ENCODE data around the gene SOX18. TPM values are rescaled to one million over a fixed set of nuclear protein-coding genes. Genes with fewer than 3 reads are reported as not detected.

SOX18 gene
- total and polyA plus RNA-seq, 8 donors, result 0.58 to 26.6 (median 8.7) TPM

DNA sequence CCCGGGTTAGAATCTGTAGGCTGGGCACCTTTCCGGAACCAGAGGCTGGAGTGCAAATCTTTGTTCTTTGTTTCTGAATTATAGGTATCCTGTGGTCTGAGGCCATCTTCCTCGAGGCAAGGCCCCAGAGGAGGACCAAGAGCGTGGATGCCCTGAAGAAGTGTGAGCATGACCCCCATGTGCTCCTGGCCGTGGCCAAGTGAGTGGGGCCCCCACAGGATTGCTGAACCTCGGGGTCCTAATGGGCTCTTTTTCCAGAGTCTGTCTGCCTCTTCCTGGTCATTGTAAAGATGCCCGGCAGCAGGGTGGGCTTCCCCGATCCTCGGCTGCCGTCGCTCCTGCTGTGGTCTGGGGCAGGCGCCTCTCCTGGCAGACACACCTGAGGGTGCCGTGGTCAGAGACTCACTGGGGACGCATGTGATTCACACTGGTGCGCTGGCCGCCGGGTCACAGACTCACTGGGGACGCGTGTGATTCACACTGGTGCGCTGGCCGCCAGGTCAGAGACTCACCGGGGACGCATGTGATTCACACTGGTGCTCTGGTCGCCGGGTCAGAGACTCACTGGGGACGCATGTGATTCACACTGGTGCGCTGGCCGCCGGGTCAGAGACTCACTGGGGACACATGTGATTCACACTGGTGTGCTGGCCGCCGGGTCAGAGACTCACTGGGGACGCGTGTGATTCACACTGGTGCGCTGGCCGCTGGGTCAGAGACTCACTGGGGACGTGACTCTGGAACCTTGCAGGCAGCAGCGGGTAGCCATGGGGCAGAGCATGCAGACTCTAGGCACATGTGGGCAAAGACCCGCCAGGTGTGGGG, 19.9 kb downstream of the SOX18 start:
- no peaks in the 10 kb centered on the region for H3K27me3 ChIP-seq
- H3K36me3 ChIP-seq, result peaks cover 74 to 100% (median 99%) of the 10 kb centered on the region in 4 donors
- WGBS, 5 donors, result 90 to 96% (median 94%) methylated on average over 30 to 38 of the region's 38 CpGs
- no peak overlapping the region for H3K27ac ChIP-seq
- peaks cover 0 to 38% (median 13%) of the 10 kb centered on the region in 4 donors for H3K4me1 ChIP-seq
- H3K4me3 ChIP-seq, result no peak overlapping the region
- TF ChIP-seq CTCF (IDR thresholded peaks at IDR 0.05) (no peak), POLR2A (IDR thresholded peaks at IDR 0.05) (no peak), EP300 (IDR thresholded peaks at IDR 0.05) (no peak)
- DNase-seq, result no peak
- intact Hi-C loops (cut with DNase I; ENCODE audit: low total_unique reads), result no loop called here
- no peaks in the 10 kb centered on the region for H3K9me3 ChIP-seq

DNA sequence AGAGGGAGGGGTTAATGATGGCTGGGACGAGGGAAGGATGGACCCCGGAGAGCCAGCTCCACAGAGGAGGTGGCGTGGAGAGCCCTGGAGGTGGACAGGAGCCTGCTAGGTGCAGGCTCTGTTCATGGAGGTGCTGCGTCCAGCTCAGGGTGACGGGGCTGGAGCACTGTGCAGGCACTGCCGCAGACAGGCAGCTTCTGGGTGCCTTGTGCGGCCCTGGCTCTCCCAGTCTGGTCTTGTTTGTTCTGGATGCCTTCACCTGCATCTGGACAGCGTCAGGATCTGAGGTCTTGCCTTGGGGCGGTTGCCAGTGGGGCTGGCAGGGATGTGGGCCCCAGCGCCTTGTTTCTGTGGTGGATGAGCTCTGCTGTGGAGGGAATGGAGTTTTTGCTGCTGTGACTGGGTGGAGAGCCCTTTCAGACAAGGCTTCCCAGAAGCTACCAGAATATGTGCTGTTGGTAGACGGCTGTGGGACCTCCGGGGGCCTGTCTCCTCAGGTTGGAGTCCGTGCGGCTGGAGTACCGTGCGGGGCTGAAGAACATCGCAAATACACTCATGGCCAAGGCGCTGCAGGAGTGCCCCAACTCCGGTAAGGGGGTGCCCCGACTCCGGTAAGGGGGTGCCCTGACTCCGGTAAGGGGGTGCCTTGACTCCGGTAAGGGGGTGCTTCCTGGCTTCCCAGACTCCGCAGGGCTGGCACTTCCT, 21.3 kb downstream of the SOX18 start:
- Histone ChIP-seq H3K4me3 (no peak overlapping the region), H3K36me3 (peaks cover 87 to 100% (median 99%) of the 10 kb centered on the region in 4 donors), H3K4me1 (peaks cover 0 to 35% (median 13%) of the 10 kb centered on the region in 4 donors), H3K27me3 (no peaks in the 10 kb centered on the region), H3K27ac (peak overlapping the region in 1 of 5 donors; percentile 29), H3K9me3 (no peaks in the 10 kb centered on the region)
- WGBS, 5 donors, result 90 to 94% (median 94%) methylated on average over 22 to 24 of the region's 24 CpGs
- peak; percentile 25 to 74 (median 49) for TF ChIP-seq POLR2AphosphoS5 (IDR thresholded peaks at IDR 0.05)
- TF ChIP-seq CTCF (IDR thresholded peaks at IDR 0.05), result no peak
- peak; percentile 49 for TF ChIP-seq EP300 (IDR thresholded peaks at IDR 0.05)
- intact Hi-C loops (cut with DNase I; ENCODE audit: low total_unique reads), result no loop called here
- no peak for DNase-seq

- intact Hi-C loops (cut with DNase I; ENCODE audit: low total_unique reads), result no loop called here
- H3K36me3 ChIP-seq, result peaks cover 92 to 100% (median 100%) of the 10 kb centered on the region in 4 donors
- TF ChIP-seq POLR2AphosphoS5 (IDR thresholded peaks at IDR 0.05), result no peak
- TF ChIP-seq EP300 (IDR thresholded peaks at IDR 0.05), result no peak
- no peak for TF ChIP-seq CTCF (IDR thresholded peaks at IDR 0.05)
- TF ChIP-seq POLR2A (IDR thresholded peaks at IDR 0.05), result no peak
- DNase-seq, result no peak
- no peak overlapping the region for H3K27ac ChIP-seq
- H3K4me3 ChIP-seq, result no peak overlapping the region
- H3K4me1 ChIP-seq, result peaks cover 0 to 33% (median 12%) of the 10 kb centered on the region in 4 donors
- 95 to 98% (median 97%) methylated on average over 28 to 29 of the region's 29 CpGs for WGBS, 5 donors
- H3K9me3 ChIP-seq, result no peaks in the 10 kb centered on the region
- no peaks in the 10 kb centered on the region for H3K27me3 ChIP-seq
These were observed 23.5 kb downstream of the SOX18 start for GRCh38 chr20:64025826-64026412.

DNA sequence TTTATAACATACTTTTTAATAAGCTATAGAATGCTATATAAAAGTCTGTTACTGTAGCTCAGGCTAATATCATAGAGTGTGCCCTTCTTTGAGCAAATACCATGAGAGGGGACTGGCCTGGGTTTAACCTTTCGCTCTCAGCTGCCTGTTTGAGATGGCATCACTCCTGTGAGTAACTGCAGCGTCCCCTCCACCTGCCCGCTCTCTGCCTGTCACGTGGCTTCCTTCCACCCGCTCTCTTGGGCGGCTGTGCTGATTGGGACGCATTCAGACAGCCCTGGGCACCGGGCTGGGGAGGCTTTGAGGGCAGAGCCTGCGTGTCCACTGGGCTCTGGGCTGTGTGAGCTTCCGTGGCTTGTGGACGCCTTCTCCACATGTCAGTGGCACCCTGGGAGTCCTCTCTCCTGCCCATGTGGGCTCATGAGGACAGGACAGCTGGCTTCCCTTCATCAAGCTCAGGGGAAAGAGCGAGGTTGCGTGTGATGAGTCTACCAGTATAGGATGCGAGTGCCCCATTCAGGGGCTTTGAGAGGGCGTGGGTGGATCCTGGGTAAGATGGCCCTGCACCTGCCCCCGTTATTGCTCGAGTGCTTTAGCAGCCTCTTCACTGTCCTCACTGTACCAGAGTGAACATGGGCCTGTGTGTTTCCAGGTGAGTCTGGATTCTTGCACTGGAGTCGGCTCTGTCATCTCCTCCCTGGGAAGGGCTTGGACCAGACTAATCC, 24.2 kb downstream of the SOX18 start:
- Histone ChIP-seq H3K36me3 (peaks cover 93 to 100% (median 100%) of the 10 kb centered on the region in 4 donors), H3K9me3 (no peaks in the 10 kb centered on the region), H3K4me3 (no peak overlapping the region), H3K4me1 (peaks cover 0 to 26% (median 7%) of the 10 kb centered on the region in 4 donors), H3K27me3 (no peaks in the 10 kb centered on the region), H3K27ac (no peak overlapping the region)
- no peak for TF ChIP-seq CTCF (IDR thresholded peaks at IDR 0.05)
- 94 to 97% (median 95%) methylated on average over 17 to 18 of the region's 18 CpGs for WGBS, 5 donors
- intact Hi-C loops (cut with DNase I; ENCODE audit: low total_unique reads), result no loop called here
- no peak for DNase-seq
